Measurements from ENCODE around the gene CMAS. TPM values are rescaled to one million over a fixed set of nuclear protein-coding genes. Genes with fewer than 3 reads are reported as not detected.
"Not testable (repeated sequence)": the region's sequence is repeated elsewhere in the genome, so short reads cannot be mapped to it uniquely, and the experiment has no call there.

Gene CMAS
- total RNA-seq, 1 donor from 2014 or later: 39.3 TPM

DNA sequence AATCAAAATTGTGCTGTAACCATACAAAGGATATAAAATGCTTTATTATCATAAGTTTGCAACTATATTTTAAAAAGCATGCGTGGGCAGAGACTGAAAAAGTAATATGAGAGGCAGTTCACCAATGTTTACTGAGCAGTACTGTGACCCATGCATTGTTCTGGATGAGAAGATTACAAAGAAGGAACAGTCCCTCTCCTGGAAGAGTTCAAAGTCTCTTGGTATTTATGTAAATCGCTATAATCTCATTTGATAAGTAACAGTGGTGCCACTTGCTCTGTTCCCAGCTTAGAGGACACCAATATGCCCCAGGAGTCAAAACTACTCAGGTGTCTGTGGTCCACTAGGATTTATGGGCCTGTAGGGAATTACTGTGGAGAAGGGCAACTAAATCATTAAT, 2.1 kb upstream of the CMAS start:
- no peak for DNase-seq (ENCODE audit: low spot score)
- intact Hi-C loops (cut with DNase I): no loop called here

DNA sequence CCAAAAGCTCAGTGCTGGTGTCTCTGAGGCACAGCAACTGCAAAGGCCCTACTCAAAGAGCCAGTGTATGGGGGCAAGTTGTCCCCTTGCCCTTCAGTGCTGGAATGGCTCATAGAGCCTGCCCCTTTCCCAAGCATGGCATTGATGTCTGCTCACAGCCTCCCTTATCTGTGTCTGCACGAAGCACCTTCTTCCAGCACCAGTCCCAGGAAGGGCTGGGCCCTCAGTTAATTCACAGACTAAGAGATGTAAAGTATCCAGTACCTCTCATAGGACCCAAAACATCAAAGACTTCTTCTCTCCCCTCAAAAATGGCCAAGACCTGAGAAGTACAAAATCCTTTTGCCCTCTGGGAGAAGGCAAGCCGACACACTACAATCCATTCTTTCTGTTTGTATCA, 1.6 kb upstream of the CMAS start:
- no peak for DNase-seq (ENCODE audit: low spot score)
- intact Hi-C loops (cut with DNase I): no loop called here

DNA sequence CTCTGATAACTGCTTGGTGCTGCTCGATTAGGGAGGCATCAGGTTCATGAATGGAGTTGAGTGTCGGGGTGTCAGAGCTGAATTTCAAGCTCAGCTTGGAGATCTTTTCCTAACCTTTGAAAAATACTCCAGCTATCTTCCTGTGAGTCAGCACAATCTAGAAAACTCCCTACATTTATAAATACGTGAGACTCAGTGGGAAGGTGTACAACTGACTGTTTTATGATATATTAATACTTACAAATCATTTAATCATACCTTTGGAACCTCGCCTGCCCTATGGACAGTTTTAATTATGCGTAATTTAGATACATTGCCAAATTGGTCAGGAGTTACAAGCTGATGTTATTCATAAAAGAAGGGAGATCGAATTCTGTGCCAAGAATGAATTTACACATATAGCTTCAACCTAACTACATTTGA, 961 bp downstream of the CMAS start:
- DNase-seq (ENCODE audit: low spot score): no peak
- intact Hi-C loops (cut with DNase I): no loop called here

DNA sequence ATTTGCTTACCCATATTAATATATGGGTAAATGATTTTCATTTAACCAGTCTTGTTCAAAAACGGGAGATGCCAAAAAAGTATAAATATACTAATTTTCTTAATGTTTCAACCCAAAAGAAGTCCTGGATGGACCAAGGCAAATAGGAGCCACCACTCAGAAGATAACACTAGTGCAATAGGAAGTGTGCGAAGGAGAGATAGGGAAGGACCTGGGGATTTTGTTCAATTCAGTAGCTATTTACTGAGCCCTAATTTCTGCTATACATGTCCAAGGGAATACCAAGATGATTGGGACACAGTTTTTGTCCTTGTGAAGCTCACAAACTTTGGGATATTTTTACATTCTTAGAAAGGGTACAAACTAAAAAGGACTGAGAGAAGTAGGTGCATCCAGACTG, 1.5 kb downstream of the CMAS start:
- intact Hi-C loops (cut with DNase I): no loop called here
- DNase-seq (ENCODE audit: low spot score): no peak

DNA sequence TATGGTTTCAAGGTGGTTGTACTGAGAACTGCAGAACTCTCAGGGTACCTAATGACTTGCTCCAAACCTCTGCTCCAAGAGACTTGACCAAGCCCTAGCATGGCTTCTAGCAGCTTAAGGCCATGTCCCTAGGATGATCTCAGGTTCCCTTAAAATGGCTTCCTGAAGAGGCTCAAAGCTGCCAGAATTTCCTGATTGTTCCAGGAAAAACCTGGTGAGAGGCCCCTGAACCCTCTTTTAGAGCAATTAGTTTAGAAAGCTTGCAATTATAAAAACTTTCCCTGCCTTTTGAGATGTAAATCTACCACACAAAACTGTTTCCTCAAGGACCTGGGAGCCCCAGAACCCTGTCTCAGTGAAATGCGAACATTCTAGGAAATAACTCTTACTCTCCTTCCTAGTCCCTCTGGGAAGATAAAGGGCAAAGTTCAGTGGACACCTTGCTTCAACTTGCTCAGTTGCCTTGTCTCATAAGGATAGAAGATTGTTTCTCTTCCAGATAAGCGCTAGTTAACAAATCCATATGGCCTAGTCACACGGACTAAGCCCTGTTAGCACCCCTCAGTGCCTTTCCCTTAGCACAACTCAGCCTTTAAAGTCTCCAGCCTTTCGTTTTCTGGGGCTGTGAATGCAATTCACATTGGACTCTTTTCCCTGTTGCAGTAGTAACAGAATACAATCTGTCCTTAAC, 2.5 kb downstream of the CMAS start:
- DNase-seq (ENCODE audit: low spot score): no peak
- intact Hi-C loops (cut with DNase I): no loop called here

DNA sequence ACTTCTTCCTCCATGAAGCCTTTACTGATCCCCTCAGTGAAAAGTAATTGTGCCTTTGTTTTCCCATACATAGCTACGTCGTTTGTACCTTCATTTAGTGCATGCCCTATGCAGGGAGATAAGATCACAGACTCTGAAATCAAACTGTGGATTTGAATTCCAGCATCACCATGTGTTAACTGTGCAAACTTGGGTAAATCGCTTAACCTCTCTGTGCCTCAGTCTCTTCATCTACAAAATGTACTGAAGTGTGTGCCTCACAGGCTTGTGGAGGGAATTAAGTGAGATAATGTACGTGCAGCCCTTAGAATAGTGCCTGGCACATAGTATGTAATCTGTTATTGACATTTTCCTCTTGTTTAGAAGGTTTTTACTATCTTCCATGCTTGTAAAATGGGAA, 4.1 kb downstream of the CMAS start:
- no peak for DNase-seq (ENCODE audit: low spot score)
- intact Hi-C loops (cut with DNase I): no loop called here

DNA sequence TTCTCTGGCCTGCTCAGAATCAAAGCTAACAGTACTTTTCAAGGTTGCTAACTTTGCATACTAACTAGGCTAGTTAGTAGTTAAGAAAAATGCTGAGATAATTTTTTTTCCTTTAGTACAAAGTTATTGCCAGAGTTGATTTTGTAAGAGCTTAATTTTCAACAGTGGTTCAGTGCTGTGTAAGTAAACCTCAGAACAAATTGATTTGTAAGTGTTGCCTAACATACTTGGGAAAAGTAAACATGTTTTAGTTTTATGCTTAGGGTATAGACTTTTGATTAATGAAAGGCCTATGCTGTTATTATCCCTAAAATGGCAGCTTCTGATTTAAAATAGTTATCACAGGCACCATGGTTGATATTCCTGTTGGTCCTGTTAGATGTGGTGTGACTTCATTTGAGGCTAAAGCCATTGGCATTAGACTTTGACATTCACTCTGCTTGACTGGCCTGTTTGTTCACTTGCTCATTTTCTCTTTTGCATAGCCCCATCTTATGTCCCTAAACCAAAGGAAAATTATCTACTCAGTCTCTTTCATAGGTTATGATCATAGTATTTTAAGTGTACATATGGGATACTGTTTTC, 5.2 kb downstream of the CMAS start:
- intact Hi-C loops (cut with DNase I): no loop called here
- DNase-seq (ENCODE audit: low spot score): no peak

DNA sequence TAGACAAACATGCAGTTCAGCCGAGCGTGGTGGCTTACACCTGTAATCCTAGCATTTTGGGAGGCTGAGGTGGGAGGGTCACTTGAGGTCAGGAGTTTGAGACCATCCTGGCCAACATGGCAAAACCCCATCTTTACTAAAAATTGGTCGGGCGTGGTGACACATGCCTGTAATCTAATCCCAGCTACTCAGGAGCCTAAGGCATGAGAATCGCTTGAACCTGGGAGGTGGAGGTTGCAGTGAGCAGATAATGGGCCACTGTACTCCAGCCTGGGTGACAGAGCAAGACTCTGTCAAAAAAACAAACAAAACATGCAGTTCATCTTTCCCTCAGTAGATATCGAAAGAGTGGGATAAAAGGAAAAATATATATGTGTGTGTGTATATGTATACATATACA, 7.0 kb downstream of the CMAS start:
- intact Hi-C loops (cut with DNase I); DNase-seq (ENCODE audit: low spot score): not testable (repeated sequence)

DNA sequence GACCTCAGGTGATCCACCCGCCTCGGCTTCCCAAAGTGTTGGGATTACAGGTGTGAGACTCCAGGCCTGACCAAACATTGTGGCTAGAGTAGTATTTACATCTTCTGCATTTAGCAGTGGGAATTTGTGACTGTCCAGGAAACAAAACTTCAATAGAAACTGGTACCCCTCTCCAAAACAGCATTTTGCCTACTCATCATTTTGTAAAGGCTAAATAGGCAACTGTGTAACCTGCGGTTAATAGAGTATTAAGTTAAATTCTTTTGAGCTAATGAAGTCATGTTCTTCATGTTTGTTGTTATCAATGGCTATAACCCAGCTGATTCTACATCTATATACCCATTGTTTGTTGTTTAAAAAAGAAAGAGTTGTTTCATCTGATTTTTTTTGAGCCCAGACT, 8.1 kb downstream of the CMAS start:
- intact Hi-C loops (cut with DNase I): no loop called here
- DNase-seq (ENCODE audit: low spot score): no peak

DNA sequence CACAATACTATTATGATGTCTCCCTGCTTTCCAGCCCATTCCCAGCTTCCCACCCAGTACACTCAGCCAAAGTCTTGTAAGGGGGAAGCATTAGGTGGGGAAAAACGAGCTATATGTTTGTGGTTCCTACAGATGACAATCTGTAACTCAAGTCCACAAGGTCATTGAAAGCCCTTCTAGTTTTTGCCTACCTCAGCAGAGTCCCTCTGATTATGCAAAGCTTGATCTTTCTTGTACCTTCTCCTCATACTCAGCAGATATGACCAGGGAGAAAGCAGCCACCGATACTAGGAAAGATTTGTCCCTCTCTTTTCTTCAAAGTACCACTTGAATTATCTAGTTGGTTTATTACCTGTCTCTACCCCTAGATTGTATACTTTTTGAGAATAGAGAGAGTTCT, 10.6 kb downstream of the CMAS start:
- no peak for DNase-seq (ENCODE audit: low spot score)

DNA sequence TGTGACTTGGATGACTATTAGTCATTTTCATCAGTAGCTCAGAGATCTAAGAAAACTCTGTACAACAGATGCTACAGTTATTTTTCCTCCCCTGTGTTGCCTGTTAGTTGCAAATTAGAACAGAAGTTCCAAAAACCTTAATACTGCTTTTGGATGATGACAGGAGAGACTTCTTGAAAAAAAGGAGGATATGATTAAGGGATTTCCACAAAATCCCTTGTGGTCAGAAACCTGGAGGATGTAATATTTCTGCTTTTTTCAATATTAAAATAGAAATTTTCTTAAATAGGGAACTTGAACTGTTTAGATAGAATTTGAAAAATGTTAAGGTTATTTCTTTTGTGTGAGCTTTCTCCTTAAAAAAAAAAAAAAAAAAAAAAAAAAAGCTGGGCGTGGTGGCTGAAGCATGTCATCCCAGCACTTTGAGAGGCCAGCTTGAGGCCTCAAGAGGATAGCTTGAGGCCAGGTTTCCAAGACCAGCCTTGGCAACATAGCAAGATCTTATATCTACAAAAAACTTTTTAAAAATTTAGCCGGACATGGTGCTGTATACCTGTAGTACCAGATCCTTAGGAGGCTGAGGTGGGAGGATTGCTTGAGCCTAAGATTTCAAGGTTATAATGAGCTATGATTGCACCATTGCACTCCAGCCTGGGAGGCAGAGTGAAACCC, 14.1 kb downstream of the CMAS start:
- intact Hi-C loops (cut with DNase I): no loop called here
- DNase-seq (ENCODE audit: low spot score): no peak

More for the DNA sequence above, 10.6 kb downstream of the CMAS start:
- intact Hi-C loops (cut with DNase I): no loop called here

DNA sequence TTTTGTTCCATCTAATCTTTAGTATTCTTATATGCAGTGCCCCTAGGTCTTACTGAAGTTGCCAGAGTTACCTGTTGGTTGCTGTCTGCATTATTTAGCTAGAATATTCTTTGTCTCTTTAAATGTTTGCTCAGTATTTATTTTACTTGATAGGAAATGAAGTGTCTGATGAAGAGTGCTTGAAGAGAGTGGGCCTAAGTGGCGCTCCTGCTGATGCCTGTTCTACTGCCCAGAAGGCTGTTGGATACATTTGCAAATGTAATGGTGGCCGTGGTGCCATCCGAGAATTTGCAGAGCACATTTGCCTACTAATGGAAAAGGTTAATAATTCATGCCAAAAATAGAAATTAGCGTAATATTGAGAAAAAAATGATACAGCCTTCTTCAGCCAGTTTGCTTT, 18.9 kb downstream of the CMAS start:
- intact Hi-C loops (cut with DNase I): no loop called here
- DNase-seq (ENCODE audit: low spot score): no peak

DNA sequence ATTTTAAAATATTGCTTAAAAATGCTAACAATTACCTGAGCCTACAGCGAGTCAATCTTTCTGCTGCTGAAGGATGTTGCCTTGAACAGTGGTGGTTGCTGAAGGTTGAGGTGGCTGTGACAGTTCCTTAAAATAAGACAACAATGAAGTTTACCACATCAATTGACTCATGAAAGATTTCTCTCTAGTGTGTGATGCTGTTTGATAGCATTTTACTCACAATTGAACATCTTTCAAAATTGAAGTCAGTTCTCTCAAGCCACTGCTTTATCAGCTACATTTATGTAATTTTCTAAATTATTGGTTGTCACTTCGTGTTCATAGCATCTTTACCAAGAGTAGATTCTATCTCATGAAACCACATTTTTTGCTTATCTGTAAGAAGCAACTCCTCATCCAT, 20.3 kb downstream of the CMAS start:
- intact Hi-C loops (cut with DNase I): no loop called here
- DNase-seq (ENCODE audit: low spot score): no peak

DNA sequence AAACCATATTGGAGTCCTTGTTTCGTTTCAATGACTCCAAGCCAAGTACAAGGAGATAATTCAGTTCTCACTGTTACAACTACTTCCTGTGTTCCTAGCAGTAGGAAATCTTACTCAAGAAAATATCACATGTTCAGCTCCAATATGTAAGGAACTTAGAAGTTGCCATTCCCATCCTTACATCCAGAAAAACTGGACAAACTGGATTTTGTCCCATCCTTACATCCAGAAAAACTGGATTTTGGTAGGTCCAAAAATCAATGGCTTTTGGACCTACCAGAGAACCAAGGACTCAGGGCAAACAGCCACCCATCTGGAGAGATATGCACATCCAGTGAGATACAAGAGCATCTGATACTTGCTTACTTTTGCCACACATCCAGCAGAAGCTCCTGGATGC, 23.8 kb downstream of the CMAS start:
- intact Hi-C loops (cut with DNase I): no loop called here
- no peak for DNase-seq (ENCODE audit: low spot score)

DNA sequence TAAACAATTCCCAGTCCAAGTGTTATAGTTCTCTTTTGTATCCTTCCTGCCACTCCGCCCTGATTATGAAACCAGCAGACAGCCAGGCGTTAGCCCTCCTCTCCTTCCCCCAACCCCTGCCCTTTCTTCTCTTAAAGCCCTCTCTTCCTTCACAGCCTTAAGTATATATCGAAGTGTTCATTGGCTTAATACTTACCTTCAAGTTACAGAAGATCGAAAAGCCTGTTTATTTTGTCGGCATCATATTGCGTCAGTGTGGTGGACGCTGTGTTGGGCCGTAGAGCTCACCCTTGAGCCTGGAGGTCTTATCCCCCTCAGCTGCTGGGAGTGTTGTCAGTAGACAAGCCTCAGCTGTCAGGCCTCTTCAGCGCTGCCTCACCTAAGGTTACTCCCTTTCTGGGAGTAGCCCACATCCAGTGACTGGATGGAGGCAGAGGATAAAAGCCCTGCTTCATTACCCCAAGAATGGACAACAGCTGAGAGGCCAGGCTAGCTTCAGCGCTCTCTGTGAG, 36.2 kb downstream of the CMAS start:
- intact Hi-C loops (cut with DNase I): loop anchor here (5.0 kb wide), 2 partner anchors 250 to 360 kb away; partner anchors contain the start of gene ST8SIA1
- no peak for DNase-seq (ENCODE audit: low spot score)

DNA sequence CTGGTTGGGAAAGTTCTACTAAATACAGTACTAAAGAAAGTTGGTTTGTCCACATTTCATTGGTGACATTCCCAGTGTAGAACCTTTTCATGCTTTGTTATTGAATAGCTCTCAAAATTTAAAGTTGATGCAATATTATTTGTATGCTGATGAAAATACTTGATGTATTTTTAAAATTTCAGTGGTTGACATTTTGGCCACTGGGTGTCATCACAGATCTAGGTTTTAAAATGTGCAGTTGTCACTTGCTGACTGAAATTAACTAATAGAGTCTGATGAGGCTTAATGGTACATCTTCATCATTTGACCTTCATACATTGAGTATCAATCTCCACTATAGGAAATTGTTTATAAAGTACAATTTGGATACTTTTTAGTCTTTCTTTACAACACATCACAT, 37.1 kb downstream of the CMAS start:
- intact Hi-C loops (cut with DNase I): loop anchor here (5.0 kb wide), 2 partner anchors 249 to 359 kb away; partner anchors contain the start of gene ST8SIA1
- DNase-seq (ENCODE audit: low spot score): no peak

DNA sequence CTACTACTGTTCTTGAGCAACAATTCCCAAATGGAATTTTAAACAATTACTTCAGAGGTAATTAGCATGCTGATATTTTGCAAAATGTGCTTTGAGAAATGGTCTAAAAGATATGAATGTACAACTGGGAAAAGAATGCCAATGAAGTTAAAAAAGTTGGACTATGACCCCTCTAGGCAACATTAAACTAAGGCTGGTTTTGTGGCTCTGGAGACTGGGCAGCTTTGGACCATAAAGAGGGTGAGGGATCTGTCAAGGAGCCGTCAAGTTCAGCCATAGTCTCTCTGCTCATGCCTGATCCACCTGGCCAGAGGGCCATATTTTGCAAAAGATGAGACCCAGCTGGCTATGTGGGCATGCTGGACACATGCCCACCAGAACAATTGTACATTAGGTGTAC, 38.8 kb downstream of the CMAS start:
- DNase-seq (ENCODE audit: low spot score): no peak
- intact Hi-C loops (cut with DNase I): loop anchor here (5.0 kb wide), 2 partner anchors 247 to 357 kb away; partner anchors contain the start of gene ST8SIA1

DNA sequence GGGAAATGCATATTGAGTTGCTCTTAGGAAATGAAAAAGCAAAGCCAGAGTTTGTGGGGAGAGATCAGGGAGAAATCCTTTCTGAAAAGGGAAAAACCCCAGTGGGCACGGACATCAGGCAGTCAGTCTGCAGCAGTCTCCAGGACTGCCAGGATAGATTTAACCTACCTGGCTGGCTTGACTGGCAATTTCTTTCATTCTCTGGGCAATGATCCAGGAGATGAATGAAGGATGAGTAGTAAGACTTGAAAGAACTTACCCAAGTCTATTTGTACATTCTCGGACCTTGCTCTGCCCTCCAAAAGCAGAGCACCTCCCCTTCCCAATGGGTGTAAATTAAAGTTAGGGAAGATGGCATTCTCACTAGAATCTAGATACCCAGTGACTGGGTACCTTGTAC, 42.9 kb downstream of the CMAS start:
- no peak for DNase-seq (ENCODE audit: low spot score)
- intact Hi-C loops (cut with DNase I): no loop called here

DNA sequence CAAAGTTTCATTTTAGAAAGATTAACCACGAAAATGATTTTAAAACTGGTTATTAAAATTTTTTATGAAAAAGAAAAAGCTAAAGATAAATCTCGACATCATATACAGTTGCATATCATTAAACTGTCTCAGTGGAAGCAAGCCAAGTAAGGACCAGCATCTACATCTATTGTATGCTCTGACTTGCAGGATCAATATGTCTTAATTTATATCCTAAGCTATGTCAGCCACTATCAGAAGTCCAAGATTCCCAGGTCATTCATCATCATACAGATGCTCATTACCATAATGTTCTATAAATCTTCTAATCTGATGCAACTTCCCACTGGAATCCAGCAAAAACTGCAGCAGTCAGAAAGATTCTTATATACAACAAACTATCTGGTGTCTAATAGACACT, 43.5 kb downstream of the CMAS start:
- intact Hi-C loops (cut with DNase I): no loop called here
- no peak for DNase-seq (ENCODE audit: low spot score)

DNA sequence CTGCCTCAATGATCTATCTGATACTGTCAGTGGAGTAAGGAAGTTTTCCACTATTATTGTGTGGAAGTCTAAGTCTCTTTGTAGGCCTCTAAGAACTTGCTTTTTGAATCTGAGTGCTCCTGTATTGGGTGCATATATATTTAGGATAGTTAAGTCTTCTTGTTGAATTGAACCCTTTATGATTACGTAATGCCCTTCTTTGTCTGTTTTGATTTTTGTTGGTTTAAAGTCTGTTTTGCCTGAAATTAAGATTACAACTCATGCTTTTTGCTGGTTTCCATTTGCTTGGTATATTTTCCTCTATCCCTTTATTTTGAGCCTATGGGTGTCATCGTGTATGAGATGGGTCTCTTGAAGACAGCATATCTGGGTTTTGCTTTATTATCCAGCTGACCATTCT, 53.0 kb downstream of the CMAS start:
- DNase-seq (ENCODE audit: low spot score); intact Hi-C loops (cut with DNase I): not testable (repeated sequence)

Data from cardiac septum (tissue), 1 donor.